GM21723 (cell line): ENCODE measurements around the gene ZSCAN16.

ENCODE experiments used
- ATAC-seq: cut with Tn5 transposase; IDR thresholded peaks from one replicate; pipeline ENCODE4 v1.9.1; 2021; ENCODE audit warnings: mild to moderate bottlenecking, moderate library complexity; ENCODE audit not compliant: unreplicated experiment

Gene ZSCAN16

DNA sequence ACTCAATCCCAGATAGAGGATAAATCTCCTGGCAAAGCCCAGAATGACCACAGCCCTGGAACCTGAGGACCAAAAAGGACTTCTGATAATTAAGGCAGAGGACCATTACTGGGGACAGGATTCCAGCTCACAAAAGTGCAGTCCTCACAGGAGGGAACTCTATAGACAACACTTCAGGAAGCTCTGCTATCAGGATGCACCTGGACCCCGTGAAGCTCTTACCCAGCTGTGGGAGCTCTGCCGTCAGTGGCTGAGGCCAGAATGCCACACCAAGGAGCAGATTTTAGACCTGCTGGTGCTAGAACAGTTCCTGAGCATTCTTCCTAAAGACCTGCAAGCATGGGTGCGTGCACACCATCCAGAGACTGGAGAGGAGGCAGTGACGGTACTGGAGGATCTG, 992 bp downstream of the ZSCAN16 start:
- no peak for ATAC-seq

DNA sequence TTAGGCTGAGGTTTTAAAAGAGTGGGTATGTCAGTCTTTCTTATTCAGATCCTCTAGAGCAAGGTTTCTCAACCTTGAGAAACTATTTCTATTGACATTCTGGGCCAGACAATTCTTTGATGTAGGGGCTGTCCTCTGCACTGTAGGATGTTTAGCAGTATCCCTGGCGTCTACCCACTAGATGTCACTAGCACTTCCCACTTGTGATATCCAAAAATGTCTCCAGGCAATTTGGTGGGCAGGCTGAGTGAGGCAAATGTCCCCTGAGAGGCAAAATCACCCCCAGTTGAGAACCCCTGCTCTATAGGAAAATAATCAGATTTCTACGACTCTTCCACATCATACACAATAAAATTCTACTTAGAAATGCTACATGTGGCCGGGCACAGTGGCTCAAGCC, 9.6 kb downstream of the ZSCAN16 start:
- no peak for ATAC-seq

DNA sequence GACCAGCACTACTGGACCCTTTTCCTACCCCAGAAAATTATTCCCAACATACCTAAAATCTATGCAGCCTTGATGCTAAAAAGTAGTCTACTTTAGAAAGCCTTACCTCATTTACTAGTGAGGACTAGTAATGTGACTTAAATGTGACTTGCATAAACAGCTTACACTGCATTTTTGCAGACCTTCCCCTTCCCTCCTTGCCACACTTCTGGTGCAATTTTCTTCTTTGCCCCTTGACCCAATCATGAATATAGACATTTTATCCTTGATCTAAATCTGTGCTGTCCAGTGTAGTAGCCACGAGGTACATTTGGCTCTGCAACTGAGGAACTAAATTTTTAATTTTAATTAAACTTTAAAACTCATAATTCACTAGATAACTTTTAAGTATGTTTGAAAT, 10.3 kb downstream of the ZSCAN16 start:
- ATAC-seq, result no peak

DNA sequence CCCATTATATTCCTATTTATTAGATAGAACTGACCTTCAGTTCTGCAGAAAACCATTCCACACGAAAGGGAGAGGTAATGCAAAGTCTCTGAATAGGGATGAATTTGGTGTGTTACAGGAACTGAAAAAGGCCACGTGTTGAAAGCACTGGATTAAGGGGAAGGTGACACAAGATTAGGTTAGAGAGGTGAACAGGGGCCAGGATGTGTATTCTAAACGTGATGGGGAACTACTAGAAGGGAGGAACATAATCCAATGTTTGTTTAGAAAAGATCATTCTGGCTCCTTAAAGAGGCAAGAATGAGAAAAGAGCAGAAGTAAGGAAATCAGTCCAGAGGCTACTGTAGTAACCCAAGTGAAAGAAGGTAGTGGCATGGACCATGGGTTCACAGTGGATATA, 11.0 kb downstream of the ZSCAN16 start:
- ATAC-seq, result no peak

DNA sequence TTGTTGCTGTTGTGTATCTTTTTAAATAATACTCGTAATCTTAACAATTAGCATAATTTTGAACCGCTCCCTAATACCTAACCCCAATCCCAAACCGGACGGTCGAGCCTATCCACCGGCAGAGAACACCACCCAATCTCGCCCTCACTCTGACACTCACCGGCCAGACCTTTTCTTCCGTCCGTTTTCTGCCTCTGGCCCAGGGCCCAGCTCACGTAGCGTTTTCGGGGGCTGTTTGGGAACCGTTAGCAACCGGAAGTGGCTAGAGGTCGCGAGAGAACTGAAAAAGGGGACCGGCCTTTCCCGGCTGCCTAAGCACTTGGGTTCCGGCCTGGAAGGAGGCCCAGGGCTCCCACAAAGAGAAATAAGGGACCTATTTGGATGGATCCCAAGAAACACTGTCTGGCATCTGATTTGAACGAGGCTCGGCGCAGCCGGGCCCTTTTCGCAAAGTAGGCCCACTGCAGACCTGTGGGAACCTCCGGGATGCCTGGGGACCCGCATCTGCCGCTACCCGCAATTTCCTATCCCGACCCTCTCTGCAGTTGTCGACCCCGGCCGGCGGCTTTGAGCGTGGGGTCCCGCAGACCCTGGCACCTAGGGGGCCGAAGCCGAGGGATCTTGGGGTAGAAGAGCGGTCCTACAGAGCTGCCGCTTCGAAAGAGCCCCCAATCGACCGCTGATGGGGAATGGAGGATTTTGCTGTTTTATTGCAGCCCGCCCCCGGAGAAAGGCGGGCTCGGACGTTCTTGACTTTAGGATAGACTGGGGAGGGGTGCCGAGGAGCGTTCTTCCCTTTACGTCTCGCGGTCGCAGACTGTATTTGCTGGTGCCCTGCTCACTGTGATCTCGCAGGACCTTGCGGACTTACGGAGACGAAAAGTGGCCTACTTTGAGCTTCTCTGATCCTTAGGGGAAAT, 12.4 kb downstream of the ZSCAN16 start:
- ATAC-seq, result peak; percentile 66

DNA sequence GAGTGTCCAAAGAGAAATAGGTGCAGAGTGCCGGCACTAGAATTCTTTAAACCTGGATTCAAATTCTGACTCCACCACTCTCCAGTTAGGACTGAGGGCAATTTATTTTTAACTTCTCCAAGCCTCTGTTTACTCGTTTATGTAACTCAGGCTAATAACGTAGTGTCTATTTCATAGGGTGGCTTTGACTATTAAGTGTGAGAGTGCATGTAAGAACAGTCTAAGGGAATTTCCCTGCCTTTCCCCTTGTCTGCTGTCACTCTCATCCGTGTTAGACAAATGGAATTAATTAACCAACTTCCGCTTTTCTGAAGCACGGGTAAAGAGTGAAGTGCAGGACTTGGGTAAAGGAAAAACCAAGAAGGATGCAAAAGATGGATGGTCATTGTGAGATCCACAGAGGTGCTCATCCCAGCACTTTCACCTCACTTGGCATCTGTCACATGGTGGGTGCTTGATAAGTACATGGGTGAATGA, 13.1 kb downstream of the ZSCAN16 start:
- ATAC-seq, result no peak

DNA sequence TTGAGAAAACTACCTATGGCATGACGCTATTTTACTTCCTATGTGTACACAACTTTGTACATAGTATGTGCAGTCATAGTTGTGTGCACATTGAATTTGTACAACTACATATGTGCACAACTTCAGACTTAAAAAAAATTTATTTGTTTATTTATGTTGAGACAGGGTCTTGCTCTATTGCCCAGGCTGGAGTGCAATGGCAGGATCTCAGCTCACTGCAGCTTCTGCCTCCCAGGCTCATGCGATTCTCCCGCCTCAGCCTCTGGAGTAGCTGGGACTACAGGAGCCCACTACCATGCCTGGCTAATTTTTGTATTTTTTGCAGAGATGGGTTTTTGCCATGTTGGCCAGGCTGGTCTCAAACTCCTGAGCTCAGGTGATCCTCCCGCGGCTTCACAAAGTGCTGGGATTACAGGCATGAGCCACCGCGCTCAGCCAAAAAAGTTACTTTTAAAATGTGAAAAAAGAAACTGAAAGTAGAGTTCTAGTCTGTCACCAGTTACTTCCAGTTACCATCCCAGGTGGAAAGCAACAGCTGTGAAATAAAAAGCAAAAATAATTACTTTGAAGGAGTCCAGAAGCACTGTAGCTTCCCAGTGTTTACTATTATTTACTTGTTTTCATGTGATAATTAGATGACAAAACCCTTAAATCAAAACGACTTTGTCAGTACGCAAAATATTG, 15.6 kb downstream of the ZSCAN16 start:
- no peak for ATAC-seq

DNA sequence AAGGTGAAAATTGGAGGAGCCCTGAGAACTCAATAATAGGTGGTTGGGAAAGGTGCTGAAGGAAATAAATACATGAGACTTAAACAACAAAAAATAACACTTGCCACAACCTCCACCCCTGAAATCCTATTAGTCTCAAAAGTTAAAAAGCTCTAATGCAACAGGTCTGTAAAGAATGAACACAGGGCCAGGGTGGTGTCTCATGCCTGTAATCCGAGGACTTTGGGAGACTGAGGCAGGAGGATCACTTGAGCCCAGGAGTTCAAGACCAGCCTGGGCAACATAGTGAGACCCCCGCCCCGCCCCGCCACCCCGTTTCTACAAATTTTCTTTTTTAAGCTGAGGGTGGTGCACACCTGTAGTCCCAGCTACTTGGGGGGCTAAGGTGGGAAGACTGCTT, 16.2 kb downstream of the ZSCAN16 start:
- no peak for ATAC-seq

DNA sequence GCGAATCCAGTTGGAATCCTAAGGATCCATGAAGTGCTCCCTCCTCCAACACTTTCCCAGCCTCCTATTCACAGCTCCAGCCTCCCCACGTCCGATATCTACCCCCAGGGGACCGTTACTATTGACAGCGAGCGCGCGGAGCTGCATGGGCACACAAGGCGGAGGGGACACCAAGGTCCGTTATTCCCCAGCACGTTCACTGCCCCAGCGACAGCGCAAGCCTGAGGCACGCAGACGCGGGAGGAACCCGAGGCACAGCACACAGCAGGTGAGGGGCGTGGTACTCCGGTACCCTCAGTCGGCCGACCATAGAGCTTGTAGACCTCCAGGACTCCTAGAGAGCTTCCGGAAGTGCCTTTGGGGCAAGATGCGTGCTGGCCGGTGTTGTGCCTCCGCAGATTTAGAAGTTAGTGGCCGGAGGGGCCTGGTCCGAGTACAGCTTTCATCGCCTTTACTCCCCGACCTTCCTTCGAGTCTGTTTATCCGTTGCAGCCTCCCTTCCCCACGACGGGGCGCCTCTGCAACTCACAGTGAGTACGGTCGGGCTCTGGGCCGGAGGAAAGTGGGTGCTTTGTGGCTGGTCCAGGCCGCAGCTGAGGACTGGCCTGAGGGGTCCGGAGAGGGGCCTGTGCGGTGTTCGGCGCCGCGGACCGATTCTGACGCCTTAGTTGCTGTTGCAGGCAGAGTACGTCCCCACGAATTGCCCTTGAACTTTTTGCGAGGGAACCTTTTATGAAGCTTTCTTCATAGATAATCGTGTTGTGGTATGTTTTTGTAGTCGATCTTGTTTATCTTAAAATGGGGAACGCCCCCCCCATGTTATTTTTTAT, 17.3 kb downstream of the ZSCAN16 start, which contains the start of gene ZKSCAN8:
ZKSCAN8 (plus strand) TSS at position 384 of the 830 bp plus-strand sequence. CDS start 6,525 bp downstream, outside the sequence.
- ATAC-seq, result peak; percentile 81

DNA sequence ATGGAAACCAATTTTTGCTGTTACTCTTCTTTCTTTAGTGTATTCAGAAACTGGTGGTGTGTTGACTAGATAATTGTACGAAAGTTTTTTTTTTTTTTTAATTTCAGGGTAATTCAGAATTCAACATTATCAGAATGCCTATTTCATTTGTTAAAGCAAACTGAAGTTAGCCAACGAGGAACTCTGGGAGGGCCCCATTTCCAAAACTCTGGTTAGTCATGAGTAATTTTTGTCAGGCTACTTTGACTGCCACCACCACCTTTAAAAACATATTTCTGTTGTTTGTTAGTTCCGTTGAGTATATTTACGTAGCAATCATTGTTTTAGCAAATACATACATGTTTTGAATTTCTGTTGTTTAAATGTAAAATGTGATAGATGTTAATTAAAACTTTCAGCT, 18.0 kb downstream of the ZSCAN16 start:
- ATAC-seq, result no peak

DNA sequence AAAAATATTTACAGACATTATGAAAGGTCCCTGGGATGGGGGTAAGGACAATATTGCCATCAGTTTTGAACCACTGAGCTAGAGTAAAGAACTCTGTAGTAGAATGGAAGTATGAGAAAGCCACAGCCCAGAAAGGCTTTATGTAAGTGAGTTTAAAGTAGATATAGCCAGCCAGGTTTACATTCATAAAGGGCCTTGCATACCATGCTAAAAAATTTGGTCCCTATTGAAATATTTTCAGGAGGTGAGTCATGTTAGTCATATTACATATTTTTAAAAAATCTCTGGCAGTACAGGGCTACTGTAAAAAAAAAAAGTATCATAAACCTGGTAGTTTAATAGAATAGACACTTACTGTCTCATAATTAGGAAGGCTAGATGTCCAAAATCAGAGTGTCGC, 20.8 kb downstream of the ZSCAN16 start:
- ATAC-seq, result no peak

DNA sequence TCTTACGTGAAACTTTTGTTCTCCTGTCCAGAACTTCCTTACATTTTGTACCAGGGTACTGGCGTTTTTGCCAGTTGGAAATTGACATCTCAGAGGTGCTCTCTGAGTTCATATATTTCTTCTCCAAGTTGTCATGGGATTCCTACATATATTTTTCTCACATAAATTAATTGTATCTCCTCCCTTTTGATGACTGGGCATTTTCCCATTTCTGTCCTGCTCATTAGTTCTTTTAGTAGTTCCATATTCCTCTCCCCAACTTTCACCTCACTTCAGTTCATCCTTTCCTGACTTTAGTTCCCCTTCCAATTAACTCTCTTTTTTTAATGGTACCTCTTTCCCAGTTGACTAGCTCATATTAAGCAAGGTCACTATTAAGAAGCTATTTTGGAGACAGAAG, 28.1 kb downstream of the ZSCAN16 start:
- ATAC-seq, result no peak

DNA sequence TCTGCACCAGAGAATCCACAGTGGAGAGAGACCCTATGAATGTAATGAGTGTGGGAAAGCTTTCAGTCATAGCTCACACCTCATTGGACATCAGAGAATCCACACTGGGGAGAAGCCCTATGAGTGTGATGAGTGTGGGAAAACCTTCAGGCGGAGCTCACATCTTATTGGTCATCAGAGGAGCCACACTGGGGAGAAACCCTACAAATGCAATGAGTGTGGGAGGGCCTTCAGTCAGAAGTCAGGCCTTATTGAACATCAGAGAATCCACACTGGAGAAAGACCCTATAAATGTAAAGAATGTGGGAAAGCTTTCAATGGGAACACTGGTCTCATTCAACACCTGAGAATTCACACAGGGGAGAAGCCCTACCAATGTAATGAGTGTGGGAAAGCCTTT, 29.1 kb downstream of the ZSCAN16 start:
- no peak for ATAC-seq

DNA sequence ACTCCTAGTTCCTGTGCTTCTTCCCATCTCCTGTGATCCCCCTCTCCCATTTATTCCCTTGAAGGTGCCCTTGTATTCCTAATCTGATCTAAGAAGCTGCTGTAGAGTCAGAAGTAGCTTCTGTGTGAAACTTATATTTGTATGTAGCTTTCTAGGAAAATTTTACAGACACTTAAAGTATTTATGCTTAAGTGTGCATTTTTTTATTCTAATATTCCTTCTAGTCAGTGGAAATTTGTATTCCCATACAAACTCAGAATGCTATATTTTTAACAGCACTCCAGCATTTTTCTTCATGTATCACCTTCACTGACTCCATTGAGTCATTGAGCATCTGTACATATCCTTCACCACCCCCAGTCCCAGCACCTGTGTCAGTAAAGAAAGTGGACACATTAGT, 29.9 kb downstream of the ZSCAN16 start:
- no peak for ATAC-seq

DNA sequence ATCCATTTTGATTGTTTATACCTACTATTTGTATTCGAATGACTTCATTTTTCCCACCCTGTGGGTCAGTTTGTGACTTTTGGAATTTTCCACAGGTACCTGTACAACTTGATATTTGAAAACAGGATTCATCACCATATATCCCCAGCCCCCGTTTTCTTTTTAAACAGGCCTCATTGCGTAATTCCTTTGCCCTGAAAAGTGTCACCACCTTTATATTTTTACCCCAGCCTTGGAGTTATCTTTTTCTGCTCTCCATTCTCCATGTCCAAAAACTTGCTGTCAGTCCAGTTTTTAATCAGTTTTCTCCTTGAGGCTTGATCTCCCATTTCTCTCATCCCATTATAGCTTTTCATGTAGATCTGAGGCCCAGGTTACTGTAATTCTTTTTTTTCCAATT, 33.9 kb downstream of the ZSCAN16 start:
- no peak for ATAC-seq

DNA sequence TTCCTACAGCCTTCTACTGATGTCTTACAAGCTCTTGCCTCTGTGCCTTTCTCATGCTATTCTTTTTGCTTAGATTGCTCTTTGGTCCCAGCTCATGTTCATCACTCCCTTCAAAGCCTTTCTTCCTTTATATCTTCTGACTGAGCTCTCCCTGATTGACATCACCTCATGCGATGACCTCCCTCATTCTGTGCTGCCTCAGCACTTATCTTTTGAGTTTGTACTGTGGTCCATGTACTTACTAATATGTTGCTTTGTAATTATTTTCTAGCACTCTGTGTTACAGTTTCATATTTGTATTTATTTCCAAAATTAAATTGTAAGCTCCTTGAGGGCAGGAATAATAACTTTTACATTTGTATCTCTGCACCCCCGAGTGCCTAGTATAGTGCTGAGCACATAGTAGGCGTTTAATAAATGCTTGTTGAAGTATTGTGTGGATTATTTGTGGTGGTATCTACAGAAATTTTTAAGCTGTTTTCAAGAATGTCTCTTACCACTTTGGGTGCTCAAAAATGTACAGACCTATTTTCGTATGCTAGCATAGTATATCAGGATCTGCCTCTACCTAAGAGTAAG, 34.7 kb downstream of the ZSCAN16 start:
- ATAC-seq, result no peak

DNA sequence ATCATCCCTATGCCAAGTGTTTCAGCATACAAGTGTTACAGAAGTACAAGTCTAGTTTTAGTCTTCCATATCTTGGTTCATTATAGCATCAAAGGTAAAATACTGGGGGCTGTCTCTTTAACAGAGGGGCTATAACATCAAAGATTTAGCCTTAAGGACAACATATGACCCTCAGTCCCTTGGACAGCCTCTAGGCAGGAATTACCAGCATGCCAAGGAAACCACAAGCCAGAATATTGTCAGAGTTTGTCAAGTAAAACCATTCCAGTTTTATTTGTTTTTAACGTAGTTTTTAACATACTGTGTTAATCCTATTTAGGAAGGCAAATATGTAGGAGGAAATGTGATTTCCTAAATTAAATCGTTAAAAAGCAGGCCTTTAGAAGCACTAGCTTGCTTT, 35.8 kb downstream of the ZSCAN16 start:
- ATAC-seq, result no peak

DNA sequence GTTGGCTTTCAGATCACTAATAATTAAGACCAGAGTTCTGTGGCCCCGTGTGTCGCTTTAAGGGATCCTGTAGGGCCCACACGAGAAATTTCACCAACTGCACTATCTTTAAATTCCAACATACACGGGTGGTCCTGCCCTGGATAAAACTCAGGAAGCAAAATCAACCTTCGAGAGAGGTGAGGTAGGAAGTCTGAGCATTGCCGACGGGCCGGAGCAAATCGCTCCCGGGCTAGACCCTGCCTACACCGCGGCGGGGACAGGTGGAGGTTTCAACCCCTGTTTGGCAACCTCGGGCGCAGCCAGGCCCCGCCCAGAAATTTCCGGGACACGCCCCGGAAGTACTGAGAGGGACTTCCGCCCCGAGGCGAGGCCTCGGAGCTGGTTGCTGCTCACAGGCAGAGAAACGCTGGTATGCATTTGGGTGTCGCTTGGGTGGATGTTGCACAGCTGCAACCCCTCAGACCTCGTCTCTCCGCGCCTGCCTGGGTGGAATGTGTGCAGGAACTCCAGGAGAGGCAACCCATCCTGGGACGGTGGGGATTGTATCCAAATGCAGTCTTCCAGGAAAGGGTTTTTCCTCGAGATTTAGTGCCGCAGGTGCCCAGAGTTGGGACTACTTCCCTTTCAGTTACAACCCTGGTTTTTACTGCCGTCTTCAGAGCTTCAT, 37.1 kb downstream of the ZSCAN16 start:
- ATAC-seq, result peak; percentile 97

DNA sequence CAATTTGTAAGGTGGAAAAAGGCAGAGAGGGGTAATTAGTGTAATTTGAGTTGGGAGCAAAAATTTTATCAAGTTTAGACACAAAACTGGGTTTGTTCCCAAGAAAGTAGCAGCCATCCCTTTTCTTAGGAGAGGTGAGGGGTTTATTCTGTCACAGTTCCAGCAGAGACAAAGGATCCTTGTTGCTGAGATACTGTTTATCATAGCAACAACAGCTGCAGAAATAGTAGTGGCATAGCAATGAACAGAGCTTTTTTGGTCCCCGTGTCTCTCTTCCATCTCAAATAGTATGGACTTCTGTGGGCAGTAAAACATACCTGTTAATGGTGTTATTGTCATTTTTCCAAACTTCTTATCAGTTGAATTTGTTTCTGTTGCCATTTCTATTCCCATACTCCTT, 41.2 kb downstream of the ZSCAN16 start:
- ATAC-seq, result no peak

DNA sequence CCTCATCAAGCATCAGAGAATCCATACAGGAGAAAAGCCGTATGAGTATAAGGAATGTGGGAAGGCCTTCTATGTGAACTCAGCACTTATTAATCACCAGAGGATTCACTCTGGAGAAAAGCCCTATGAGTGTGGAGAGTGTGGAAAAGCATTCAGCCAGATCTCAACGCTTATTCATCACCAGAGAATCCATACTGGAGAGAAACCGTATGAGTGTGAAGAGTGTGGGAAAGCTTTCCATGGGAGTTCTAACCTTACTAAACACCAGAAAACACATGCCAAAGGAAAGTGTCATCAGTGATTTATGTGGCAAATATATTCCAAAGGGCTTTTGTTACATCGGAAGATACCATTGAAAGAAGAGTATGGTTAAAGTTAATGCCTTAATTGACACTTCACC, 42.7 kb downstream of the ZSCAN16 start:
- no peak for ATAC-seq
